Immature natural killer cell (primary cell): ENCODE measurements around the gene CAMK2A. TPM values are rescaled to one million over a fixed set of nuclear protein-coding genes. Genes with fewer than 3 reads are reported as not detected.
A peak's percentile ranks its signal among the peaks of the same experiment; 100 is the strongest.

ENCODE experiments used
- DNase-seq, 3 donors: peaks; one replicate each; pipeline ENCODE4 v3.0.0; 2022; ENCODE audit warnings: mixed read lengths in 1 of 3
- H3K27ac Mint-ChIP-seq, 6 donors: one replicate each; pipeline ENCODE4 v1.8.0; 2020; ENCODE audit warnings: mixed read lengths in 6 of 6, mild to moderate bottlenecking in 5 of 6, inconsistent platforms in 4 of 6, moderate library complexity in 3 of 6
- H3K27me3 Mint-ChIP-seq, 3 donors: one replicate each; pipeline ENCODE4 v1.8.0; 2020 to 2021; ENCODE audit warnings: low read depth in 3 of 3, mild to moderate bottlenecking in 3 of 3, mixed read lengths in 3 of 3, moderate library complexity in 3 of 3, inconsistent platforms in 1 of 3
- H3K36me3 Mint-ChIP-seq, 3 donors: one replicate each; pipeline ENCODE4 v1.8.0; 2020; ENCODE audit warnings: mixed read lengths in 3 of 3, inconsistent platforms in 2 of 3, mild to moderate bottlenecking in 2 of 3
- H3K4me1 Mint-ChIP-seq, 2 donors: one replicate each; pipeline ENCODE4 v1.8.0; 2020; ENCODE audit warnings: inconsistent platforms in 2 of 2, mild to moderate bottlenecking in 2 of 2, mixed read lengths in 2 of 2, moderate library complexity in 1 of 2
- H3K4me3 Mint-ChIP-seq, 5 donors: one replicate each; pipeline ENCODE4 v1.8.0; 2020; ENCODE audit warnings: mild to moderate bottlenecking in 5 of 5, mixed read lengths in 5 of 5, inconsistent platforms in 3 of 5, moderate library complexity in 3 of 5
- H3K9me3 Mint-ChIP-seq, 6 donors: one replicate each; pipeline ENCODE4 v1.8.0; 2020; ENCODE audit warnings: mild to moderate bottlenecking in 6 of 6, mixed read lengths in 6 of 6, inconsistent platforms in 4 of 6, moderate library complexity in 3 of 6
- polyA plus RNA-seq, 3 donors: library from polyadenylated mRNA; unstranded; fragments of 300-500 nt; fragmentation: Illumina TruSeq; gene quantifications; one replicate each; pipeline ENCODE4 v1.2.3, GENCODE V29; 2021

CAMK2A gene
- polyA plus RNA-seq = not detected

DNA sequence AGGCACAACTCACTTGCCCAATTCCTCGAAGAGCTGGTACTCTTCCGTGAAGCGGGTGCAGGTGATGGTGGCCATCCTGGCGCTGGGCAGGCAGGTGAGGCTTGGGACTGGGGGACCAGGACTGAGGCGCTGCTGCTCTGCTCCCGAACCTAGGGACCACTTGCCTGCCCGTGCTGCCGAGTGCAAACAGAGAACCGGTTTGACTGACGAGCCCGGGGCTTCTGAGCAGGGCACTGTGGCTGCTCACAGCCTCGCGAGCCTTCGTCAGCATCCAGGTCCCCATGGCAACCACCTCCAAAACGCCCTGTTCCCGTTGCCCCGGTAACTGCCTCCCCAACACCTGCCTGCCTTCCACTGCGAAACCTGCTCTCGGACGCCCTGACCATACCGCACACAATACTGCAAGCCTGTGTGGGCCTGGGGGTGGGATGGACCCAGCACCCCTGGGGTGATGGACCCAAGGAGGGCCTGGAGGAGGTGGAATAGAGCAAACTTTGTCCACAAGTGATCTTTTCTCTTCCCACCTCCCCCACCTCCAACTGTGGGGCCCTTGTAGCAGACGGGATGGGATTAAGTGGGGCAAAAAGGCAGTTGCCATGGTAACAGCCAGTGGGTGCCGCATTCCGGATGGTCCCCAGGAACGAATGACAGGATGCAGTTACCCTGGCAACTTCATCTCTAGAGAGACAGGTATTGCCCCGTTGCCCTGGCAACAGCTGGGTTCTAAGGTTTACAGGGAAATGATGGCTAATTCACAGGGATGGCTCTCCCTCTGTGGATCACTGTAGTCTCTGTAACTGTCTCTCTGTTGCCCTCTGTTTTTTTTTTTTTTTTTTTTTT is at the start of gene CAMK2A:
TSS of gene CAMK2A (minus strand) at position 223 of the 840 bp plus-strand sequence. CDS start at position 75, 148 bp downstream.
- DNase-seq = no peak
- H3K4me3 Mint-ChIP-seq = no peak within 1 kb of the TSS
- H3K27ac Mint-ChIP-seq = no peak within 1 kb of the TSS
- no peaks in the 10 kb centered on the region for H3K4me1 Mint-ChIP-seq
- H3K36me3 Mint-ChIP-seq = no peaks in the 10 kb centered on the region
- H3K9me3 Mint-ChIP-seq = no peaks in the 10 kb centered on the region
- H3K27me3 Mint-ChIP-seq = peaks cover 2 to 4% (median 3%) of the 10 kb centered on the region in 3 donors

DNA sequence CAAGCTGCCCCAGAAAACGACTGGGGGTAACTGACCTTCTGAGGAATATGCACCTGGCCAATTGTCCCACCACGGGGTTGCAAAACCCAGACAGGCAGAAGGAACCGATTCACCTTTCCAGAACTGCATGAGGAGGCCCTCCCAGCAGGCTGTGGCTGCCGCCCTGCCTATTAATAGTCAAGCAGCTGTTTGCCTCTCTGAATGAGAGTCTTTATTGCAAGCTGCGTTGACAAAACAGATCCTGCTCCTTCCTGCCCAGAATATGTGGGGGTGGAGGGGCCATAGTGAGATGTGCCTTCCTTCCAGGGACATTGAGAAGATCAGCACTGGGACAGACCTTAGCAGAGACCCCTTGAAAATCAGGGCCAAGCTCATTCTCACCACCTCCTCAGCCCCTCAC is 49.6 kb upstream of the CAMK2A start:
- Mint-ChIP-seq H3K27me3 (peaks cover 0 to 5% (median 2%) of the 10 kb centered on the region in 3 donors), H3K36me3 (no peaks in the 10 kb centered on the region), H3K4me1 (peaks cover 14 to 17% of the 10 kb centered on the region in 2 donors), H3K9me3 (no peaks in the 10 kb centered on the region), H3K27ac (no peak overlapping the region), H3K4me3 (no peak overlapping the region)
- DNase-seq = no peak

- Mint-ChIP-seq H3K4me1 (peaks cover 14 to 15% of the 10 kb centered on the region in 2 donors), H3K9me3 (no peaks in the 10 kb centered on the region)
Observed at GRCh38 chr5:150338546-150338945, 49.0 kb upstream of the CAMK2A start.

GRCh38 chr5:150335778-150336177 is 46.2 kb upstream of the CAMK2A start:
- H3K4me1 Mint-ChIP-seq = no peaks in the 10 kb centered on the region
- DNase-seq = no peak
- no peak overlapping the region for H3K27ac Mint-ChIP-seq
- no peaks in the 10 kb centered on the region for H3K9me3 Mint-ChIP-seq
- H3K4me3 Mint-ChIP-seq = no peak overlapping the region
- peaks cover 0 to 2% (median 0%) of the 10 kb centered on the region in 3 donors for H3K27me3 Mint-ChIP-seq
- no peaks in the 10 kb centered on the region for H3K36me3 Mint-ChIP-seq

More at GRCh38 chr5:150338546-150338945, 49.0 kb upstream of the CAMK2A start:
- peaks cover 0 to 5% (median 2%) of the 10 kb centered on the region in 3 donors for H3K27me3 Mint-ChIP-seq
- no peak for DNase-seq
- no peak overlapping the region for H3K4me3 Mint-ChIP-seq
- no peak overlapping the region for H3K27ac Mint-ChIP-seq
- H3K36me3 Mint-ChIP-seq = no peaks in the 10 kb centered on the region

DNA sequence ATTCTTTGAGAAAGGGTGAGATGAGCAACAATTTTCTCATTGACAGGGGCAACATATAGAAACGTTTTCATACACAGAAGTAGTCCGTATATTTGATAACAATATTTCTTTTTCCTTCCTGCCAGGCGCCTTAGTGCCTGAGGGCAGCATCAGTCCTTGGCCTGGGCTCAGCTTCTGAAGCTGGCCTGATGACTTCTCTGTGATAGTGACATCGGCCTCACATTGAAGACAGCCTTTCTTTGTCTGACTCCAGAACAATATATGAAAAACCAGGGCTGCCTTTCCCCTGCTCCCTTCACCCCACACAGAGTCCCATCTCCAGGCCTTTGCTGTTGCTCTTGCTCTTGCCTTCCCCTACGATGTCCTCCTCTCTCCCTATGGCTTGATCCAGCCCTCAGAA is 43.8 kb upstream of the CAMK2A start:
- Mint-ChIP-seq H3K4me1 (peaks cover 0 to 5% of the 10 kb centered on the region in 2 donors), H3K4me3 (no peak overlapping the region), H3K27ac (peak overlapping the region in 1 of 6 donors; percentile 46), H3K36me3 (no peaks in the 10 kb centered on the region), H3K9me3 (no peaks in the 10 kb centered on the region), H3K27me3 (peaks cover 0 to 3% (median 0%) of the 10 kb centered on the region in 3 donors)
- DNase-seq = no peak

GRCh38 chr5:150329881-150330876 is 40.6 kb upstream of the CAMK2A start:
- peak; percentile 17 to 52 (median 44) for DNase-seq
- Mint-ChIP-seq H3K4me3 (no peak overlapping the region), H3K9me3 (no peaks in the 10 kb centered on the region), H3K27me3 (peaks cover 0 to 4% (median 1%) of the 10 kb centered on the region in 3 donors), H3K36me3 (no peaks in the 10 kb centered on the region), H3K27ac (no peak overlapping the region), H3K4me1 (peaks cover 0 to 5% of the 10 kb centered on the region in 2 donors)

DNA sequence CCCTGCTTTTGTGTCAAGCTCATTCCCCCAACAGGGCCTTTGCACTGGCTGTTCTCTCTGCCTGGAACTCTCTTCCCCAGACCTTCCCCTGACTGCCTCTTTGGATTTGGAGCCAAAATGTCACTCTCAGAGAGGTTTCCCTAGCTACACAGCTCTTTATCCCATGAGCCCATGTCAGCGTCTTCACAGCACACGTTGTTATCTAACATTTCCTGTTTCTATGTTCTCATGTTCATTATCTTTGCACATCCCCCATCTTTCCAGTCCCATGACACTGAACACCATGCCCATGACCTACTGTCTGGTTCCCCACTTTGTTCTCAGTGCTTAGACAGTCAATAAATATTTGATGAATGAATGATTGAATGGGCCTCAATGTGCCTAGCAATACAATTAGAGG is 39.5 kb upstream of the CAMK2A start:
- H3K27ac Mint-ChIP-seq = no peak overlapping the region
- H3K4me3 Mint-ChIP-seq = no peak overlapping the region
- no peaks in the 10 kb centered on the region for H3K36me3 Mint-ChIP-seq
- H3K9me3 Mint-ChIP-seq = no peaks in the 10 kb centered on the region
- H3K4me1 Mint-ChIP-seq = peaks cover 0 to 5% of the 10 kb centered on the region in 2 donors
- no peak for DNase-seq
- H3K27me3 Mint-ChIP-seq = peaks cover 0 to 4% (median 1%) of the 10 kb centered on the region in 3 donors

DNA sequence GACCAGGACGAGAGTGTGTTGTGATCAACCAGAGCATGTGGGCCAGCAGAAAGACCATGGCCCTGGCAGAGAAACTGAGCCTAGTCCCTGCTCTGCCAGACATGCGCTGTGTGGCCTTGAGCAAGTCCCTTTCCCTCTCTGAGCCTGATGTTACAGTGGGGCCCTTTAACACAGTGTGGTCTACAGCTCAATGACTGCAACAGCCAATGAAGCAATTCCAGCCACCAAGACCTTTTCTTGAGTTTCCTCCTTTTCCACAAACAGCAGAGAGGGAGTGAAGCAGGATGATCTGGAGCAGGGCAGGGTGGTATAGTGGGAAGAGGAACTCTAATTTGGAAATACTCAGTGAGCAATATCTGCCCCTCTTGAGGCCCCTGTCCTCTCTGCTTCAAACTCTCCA is 38.9 kb upstream of the CAMK2A start:
- Mint-ChIP-seq H3K27me3 (peaks cover 0 to 4% (median 1%) of the 10 kb centered on the region in 3 donors), H3K27ac (no peak overlapping the region), H3K4me3 (no peak overlapping the region), H3K4me1 (peaks cover 0 to 5% of the 10 kb centered on the region in 2 donors), H3K9me3 (no peaks in the 10 kb centered on the region), H3K36me3 (no peaks in the 10 kb centered on the region)
- no peak for DNase-seq

GRCh38 chr5:150327139-150327538 is 37.6 kb upstream of the CAMK2A start:
- no peak overlapping the region for H3K27ac Mint-ChIP-seq
- no peaks in the 10 kb centered on the region for H3K36me3 Mint-ChIP-seq
- H3K4me3 Mint-ChIP-seq = no peak overlapping the region
- peaks cover 3 to 7% of the 10 kb centered on the region in 2 donors for H3K4me1 Mint-ChIP-seq
- H3K9me3 Mint-ChIP-seq = no peaks in the 10 kb centered on the region
- H3K27me3 Mint-ChIP-seq = peaks cover 0 to 4% (median 1%) of the 10 kb centered on the region in 3 donors
- DNase-seq = no peak

GRCh38 chr5:150326707-150327106 is 37.1 kb upstream of the CAMK2A start:
- Mint-ChIP-seq H3K9me3 (no peaks in the 10 kb centered on the region), H3K36me3 (no peaks in the 10 kb centered on the region), H3K4me1 (peaks cover 7 to 11% of the 10 kb centered on the region in 2 donors), H3K4me3 (no peak overlapping the region), H3K27me3 (peaks cover 0 to 4% (median 1%) of the 10 kb centered on the region in 3 donors), H3K27ac (no peak overlapping the region)
- DNase-seq = no peak

GRCh38 chr5:150325426-150325825 is 35.9 kb upstream of the CAMK2A start:
- Mint-ChIP-seq H3K27me3 (peaks cover 1 to 4% (median 3%) of the 10 kb centered on the region in 3 donors), H3K9me3 (no peaks in the 10 kb centered on the region), H3K4me1 (peaks cover 7 to 13% of the 10 kb centered on the region in 2 donors), H3K27ac (no peak overlapping the region), H3K36me3 (no peaks in the 10 kb centered on the region), H3K4me3 (no peak overlapping the region)
- DNase-seq = no peak

GRCh38 chr5:150323819-150324218 is 34.2 kb upstream of the CAMK2A start:
- Mint-ChIP-seq H3K27me3 (peaks cover 1 to 6% (median 3%) of the 10 kb centered on the region in 3 donors), H3K27ac (no peak overlapping the region), H3K4me1 (peaks cover 7 to 8% of the 10 kb centered on the region in 2 donors), H3K4me3 (no peak overlapping the region), H3K9me3 (no peaks in the 10 kb centered on the region), H3K36me3 (no peaks in the 10 kb centered on the region)
- no peak for DNase-seq

- H3K9me3 Mint-ChIP-seq = no peaks in the 10 kb centered on the region
- H3K4me1 Mint-ChIP-seq = peaks cover 7 to 8% of the 10 kb centered on the region in 2 donors
- H3K4me3 Mint-ChIP-seq = no peak overlapping the region
- no peaks in the 10 kb centered on the region for H3K36me3 Mint-ChIP-seq
- no peak overlapping the region for H3K27ac Mint-ChIP-seq
- no peak for DNase-seq
- H3K27me3 Mint-ChIP-seq = peaks cover 0 to 6% (median 3%) of the 10 kb centered on the region in 3 donors
Observed at GRCh38 chr5:150323092-150323491, 33.5 kb upstream of the CAMK2A start.
